Measurements from ENCODE around the gene AHDC1. TPM values are rescaled to one million over a fixed set of nuclear protein-coding genes. Genes with fewer than 3 reads are reported as not detected.

AHDC1 gene
- total and polyA plus RNA-seq, 9 of the 15 experiments (the other 6 are each of a cell fraction or from before 2014, with no cell fraction given): 0.21 to 36.4 (median 4.7) TPM

GRCh38 chr1:27603681-27604578 is at the start of gene AHDC1 (continued):
- no peak for TF ChIP-seq ZNF395 (CRISPR knock-in tag; IDR thresholded peaks at IDR 0.05)
- peak; percentile 68 for TF ChIP-seq HMGN3 (IDR thresholded peaks at IDR 0.05; ENCODE audit: borderline replicate concordance, extremely low read depth, insufficient read length, low read depth, low read length)
- no peak for TF ChIP-seq ZC3H8 (IDR thresholded peaks at IDR 0.05)
- peak; percentile 65 for TF ChIP-seq CREM (IDR thresholded peaks at IDR 0.05; ENCODE audit: low read depth)
- peak in 1 of 2 experiments; percentile 88; a peak in 1 of 4 replicates for TF ChIP-seq HDAC1 (IDR thresholded peaks at IDR 0.05)
- TF ChIP-seq NRF1 (conservative IDR thresholded peaks at IDR 0.05 in 1 of 2, IDR thresholded peaks at IDR 0.05 in 1 of 2): 0 out of 4 replicates have a peak, but pooled peaks of 1 of the 2 experiments have one; percentile 28
- no peak for TF ChIP-seq ZNF639 (CRISPR knock-in tag; conservative IDR thresholded peaks at IDR 0.05 in 1 of 2, IDR thresholded peaks at IDR 0.05 in 1 of 2)
- TF ChIP-seq VEZF1 (CRISPR knock-in tag; IDR thresholded peaks at IDR 0.05): peak; percentile 97
- no peak for TF ChIP-seq CEBPB (tag; IDR thresholded peaks at IDR 0.05)
- TF ChIP-seq KLF16 (IDR thresholded peaks at IDR 0.05): no peak
- TF ChIP-seq ZHX1 (conservative IDR thresholded peaks at IDR 0.05; ENCODE audit: low read length): no peak
- TF ChIP-seq YBX1 (IDR thresholded peaks at IDR 0.05): no peak
- TF ChIP-seq HNRNPL (IDR thresholded peaks at IDR 0.05; ENCODE audit: low read depth, low read length): peak; percentile 27; the same call in 1 of the 2 replicates
- no peak for TF ChIP-seq ZZZ3 (IDR thresholded peaks at IDR 0.05)
- no peak for TF ChIP-seq XRCC4 (IDR thresholded peaks at IDR 0.05; ENCODE audit: extremely low read depth, insufficient read depth, insufficient read length)
- no peak for TF ChIP-seq THRAP3 (IDR thresholded peaks at IDR 0.05; ENCODE audit: borderline replicate concordance)
- no peak for TF ChIP-seq ZBTB12 (CRISPR knock-in tag; IDR thresholded peaks at IDR 0.05)

All from K562 (cell line).